Measurements from ENCODE around the gene PIK3CG.

DNA sequence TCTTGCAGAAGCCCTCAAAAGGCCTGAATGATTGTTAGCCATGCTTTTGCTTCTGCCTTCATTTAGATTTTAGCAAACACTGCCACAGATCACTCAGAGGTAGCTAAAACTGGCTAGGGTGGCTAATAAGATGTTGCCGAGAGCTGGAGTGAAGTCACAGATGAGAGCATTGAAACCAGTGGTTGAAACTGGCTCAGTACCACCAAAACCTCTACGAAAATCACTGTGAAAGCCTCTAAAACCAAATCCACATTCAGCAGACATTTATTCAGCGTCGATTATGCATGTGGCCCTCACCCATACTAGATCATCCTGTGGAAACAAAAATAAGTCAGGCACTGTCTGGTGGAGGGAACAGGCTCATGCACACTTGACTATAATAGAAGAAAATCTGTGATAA, 50.8 kb downstream of the PIK3CG start:
- TF ChIP-seq POLR2A (IDR thresholded peaks at IDR 0.05; ENCODE audit: low read depth, low read length) (no peak), TAF1 (IDR thresholded peaks at IDR 0.05; ENCODE audit: borderline replicate concordance, low read depth, low read length) (no peak)
